Activated CD4-positive, alpha-beta T cell treated with anti-CD3 and anti-CD28 coated beads for 36 hours (primary cell): Measurements from ENCODE around the gene RFX4. TPM values are rescaled to one million over a fixed set of nuclear protein-coding genes. Genes with fewer than 3 reads are reported as not detected.

Experiments
- ATAC-seq: fragments of 200-7000 bp; cut with Tn5 transposase; one replicate; pipeline ENCODE4 v1.10.0; 2021; ENCODE audit warnings: mild to moderate bottlenecking, moderate library complexity
- CTCF ChIA-PET: fragments of 350-600 bp; sonication (Branson Sonifier 250); formaldehyde crosslinking; loops from one replicate; lab custom pipeline; 2021; ENCODE audit warnings: antibody characterized with exemption; lab: Charles Lee
- POLR2A ChIA-PET: fragments of 350-600 bp; sonication (Branson Sonifier 250); formaldehyde crosslinking; loops from one replicate; lab custom pipeline; 2021; ENCODE audit warnings: antibody characterized with exemption, inconsistent platforms; lab: Charles Lee
- DNase-seq: peaks from one replicate; pipeline ENCODE4 v3.0.0-alpha.2; 2020
- H3K27ac Mint-ChIP-seq: one replicate; pipeline ENCODE4 v1.8.0; 2021; ENCODE audit warnings: mixed read lengths
- H3K27me3 Mint-ChIP-seq: one replicate; pipeline ENCODE4 v1.8.0; 2021; ENCODE audit warnings: mixed read lengths
- H3K36me3 Mint-ChIP-seq: one replicate; pipeline ENCODE4 v1.8.0; 2021; ENCODE audit warnings: low read depth, mixed read lengths
- H3K4me1 Mint-ChIP-seq: one replicate; pipeline ENCODE4 v1.8.0; 2021; ENCODE audit warnings: mixed read lengths
- H3K4me3 Mint-ChIP-seq: one replicate; pipeline ENCODE4 v1.8.0; 2021; ENCODE audit warnings: mild to moderate bottlenecking, moderate library complexity, mixed read lengths
- H3K9me3 Mint-ChIP-seq: one replicate; pipeline ENCODE4 v1.8.0; 2021; ENCODE audit warnings: low read depth, mixed read lengths
- intact Hi-C, 2 experiments: fragments of 100-400 bp; cut with DNase I in 1 of 2; cut with micrococcal nuclease in 1 of 2; formaldehyde crosslinking; loops; one replicate each; pipeline versions ENCODE4 v1.14.2 to v1.15.1; 2022 to 2024; cut with DNase I, micrococcal nuclease
- total RNA-seq, 2 experiments: library from RNA; stranded (reverse); gene quantifications; one replicate each; pipeline ENCODE4 v1.2.3, GENCODE V29; 2021

Gene RFX4
- total RNA-seq, 2 experiments from 2014 or later = not detected

DNA sequence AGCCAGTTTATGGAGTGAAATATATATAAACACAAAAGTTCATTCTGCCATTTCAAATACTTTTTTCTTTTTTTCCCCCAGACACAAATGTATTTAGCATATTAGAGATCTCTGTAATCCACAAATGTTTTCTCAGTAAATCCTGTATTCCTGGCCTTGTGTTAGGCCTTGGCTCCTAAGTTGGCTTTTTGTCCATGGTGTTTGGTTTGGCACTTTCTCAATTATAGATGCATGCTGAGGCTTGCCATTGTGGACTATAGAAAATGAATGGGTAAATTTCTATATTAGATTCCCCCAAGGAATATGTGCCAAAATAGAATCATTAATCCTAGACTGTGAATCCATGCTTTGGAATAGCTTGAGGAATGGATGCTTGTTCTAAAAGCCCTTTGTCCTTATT, 208.7 kb downstream of the RFX4 start:
- CTCF ChIA-PET = no interaction called here
- H3K27ac Mint-ChIP-seq = no peak overlapping the region
- H3K4me1 Mint-ChIP-seq = no peaks in the 10 kb centered on the region
- no peak for DNase-seq
- H3K9me3 Mint-ChIP-seq = no peaks in the 10 kb centered on the region
- peaks cover 48% of the 10 kb centered on the region for H3K36me3 Mint-ChIP-seq
- ATAC-seq = no peak
- intact Hi-C loops = no loop called here
- POLR2A ChIA-PET = no interaction called here
- no peaks in the 10 kb centered on the region for H3K27me3 Mint-ChIP-seq
- H3K4me3 Mint-ChIP-seq = no peak overlapping the region

DNA sequence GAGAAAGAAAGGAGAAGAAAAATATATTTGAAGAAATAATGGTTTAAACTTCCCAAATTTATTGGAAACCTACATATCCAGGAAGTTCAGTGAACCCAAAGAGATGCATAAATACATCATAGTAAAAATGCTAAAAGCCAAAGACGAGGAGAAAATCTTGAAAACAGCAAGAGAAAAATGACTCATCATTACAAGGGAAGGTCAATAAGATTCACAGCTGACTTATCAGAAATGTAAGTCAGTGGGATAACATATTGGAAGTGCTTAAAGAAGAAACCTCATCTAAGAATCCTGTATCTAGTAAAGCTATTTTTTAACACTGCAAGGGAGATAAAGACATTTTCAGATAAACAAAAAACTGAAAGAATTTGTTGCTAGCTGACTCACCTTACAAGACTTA, 211.6 kb downstream of the RFX4 start:
- ATAC-seq = no peak
- DNase-seq = no peak
- ChIA-PET POLR2A (no interaction called here), CTCF (interaction anchor here (0.6 to 1.9 kb wide), 2 partner anchors 9 to 47 kb away, joined by 4 read pairs; no protein-coding TSS in a partner anchor)
- Mint-ChIP-seq H3K27me3 (no peaks in the 10 kb centered on the region), H3K4me1 (peaks cover 5% of the 10 kb centered on the region), H3K4me3 (no peak overlapping the region), H3K9me3 (no peaks in the 10 kb centered on the region), H3K27ac (no peak overlapping the region), H3K36me3 (peaks cover 35% of the 10 kb centered on the region)
- intact Hi-C loops = no loop called here

DNA sequence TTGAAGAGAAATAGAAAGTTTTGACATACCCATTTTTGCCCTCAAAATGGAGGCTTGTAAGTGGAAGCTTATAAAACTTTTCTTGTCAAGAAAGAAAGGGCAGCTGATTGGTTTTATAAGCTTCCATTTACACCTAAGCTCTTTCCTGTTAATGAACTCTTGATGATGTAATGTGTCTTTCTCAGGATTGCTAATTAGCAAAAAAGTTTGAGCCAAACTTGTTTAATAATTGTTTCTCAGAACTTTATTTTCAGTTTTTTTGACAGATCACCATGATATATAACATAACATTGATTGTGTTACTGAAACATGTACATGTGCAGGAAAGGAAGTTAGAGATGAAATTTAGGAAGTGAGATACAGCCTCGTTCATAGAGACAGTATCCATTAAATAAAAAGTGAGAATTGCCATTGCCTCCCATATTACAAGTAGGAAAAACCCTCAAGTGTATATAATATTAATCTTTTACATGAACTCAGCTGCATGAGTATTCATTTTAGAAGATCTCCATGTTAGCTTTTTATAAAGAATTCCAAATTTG, 218.4 kb downstream of the RFX4 start:
- DNase-seq = no peak
- H3K4me1 Mint-ChIP-seq = peaks cover 7% of the 10 kb centered on the region
- no peaks in the 10 kb centered on the region for H3K9me3 Mint-ChIP-seq
- no peak for ATAC-seq
- H3K27me3 Mint-ChIP-seq = no peaks in the 10 kb centered on the region
- ChIA-PET POLR2A (no interaction called here), CTCF (interaction anchor here (0.5 kb wide), 1 partner anchor 147 kb away, joined by 3 read pairs; no protein-coding TSS in a partner anchor)
- H3K36me3 Mint-ChIP-seq = peaks cover 17% of the 10 kb centered on the region
- intact Hi-C loops = no loop called here
- H3K4me3 Mint-ChIP-seq = no peak overlapping the region
- no peak overlapping the region for H3K27ac Mint-ChIP-seq

DNA sequence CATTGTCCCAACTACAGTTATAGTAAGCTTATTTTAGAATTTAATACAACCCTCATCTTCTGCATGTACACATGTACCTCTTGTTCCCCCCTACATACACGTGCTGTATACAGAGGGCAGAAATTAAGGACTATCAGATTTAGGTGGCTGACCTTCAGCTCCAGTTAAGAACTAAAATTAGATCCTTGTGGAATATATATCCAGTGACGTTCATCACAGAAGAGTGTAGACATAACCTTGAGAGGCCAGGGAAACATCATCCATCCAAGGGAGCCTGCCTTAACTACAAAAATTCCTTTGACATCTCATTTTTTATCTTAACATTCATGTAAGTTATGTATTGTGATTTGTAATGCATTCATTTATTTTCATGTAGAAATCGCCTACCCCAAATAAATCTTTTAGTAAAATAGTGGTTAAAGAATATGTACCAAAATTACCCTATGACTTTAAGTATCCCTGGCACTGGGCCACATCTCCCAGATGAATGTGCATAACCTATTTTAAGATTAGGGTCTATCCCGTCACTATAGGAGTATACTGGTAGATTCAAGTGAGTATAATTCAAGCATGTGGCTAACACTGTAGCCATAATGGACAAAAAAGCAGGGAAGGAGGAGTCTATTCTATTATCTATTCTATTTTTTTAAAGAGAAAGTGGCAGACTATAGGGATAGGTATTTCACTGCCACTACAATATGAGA, 219.2 kb downstream of the RFX4 start:
- Mint-ChIP-seq H3K4me1 (peaks cover 7% of the 10 kb centered on the region), H3K27me3 (no peaks in the 10 kb centered on the region), H3K36me3 (peaks cover 20% of the 10 kb centered on the region), H3K27ac (no peak overlapping the region), H3K9me3 (no peaks in the 10 kb centered on the region), H3K4me3 (no peak overlapping the region)
- ATAC-seq = no peak
- intact Hi-C loops = no loop called here
- no peak for DNase-seq
- POLR2A ChIA-PET = no interaction called here
- CTCF ChIA-PET = no interaction called here

DNA sequence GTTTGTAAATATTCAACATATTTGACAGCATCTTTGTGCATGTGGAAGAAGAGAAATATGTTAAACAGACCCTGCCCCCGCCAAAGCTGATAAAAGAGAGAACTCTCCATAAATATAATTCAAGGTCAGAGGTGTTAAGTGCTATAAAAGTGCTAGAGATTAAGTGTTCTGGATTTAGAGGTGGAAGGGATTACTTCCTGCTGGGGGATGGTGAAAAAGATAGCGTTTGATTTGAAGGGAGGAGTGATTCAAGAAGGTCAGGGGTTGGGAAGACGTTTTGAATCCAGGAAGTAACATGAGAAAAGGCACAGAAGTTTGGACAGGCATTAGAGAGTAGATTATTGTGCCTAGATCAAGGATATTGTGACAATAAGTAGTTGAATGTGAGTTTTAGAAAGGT, 221.9 kb downstream of the RFX4 start:
- H3K4me1 Mint-ChIP-seq = peaks cover 2% of the 10 kb centered on the region
- DNase-seq (no peak), ATAC-seq (no peak)
- H3K9me3 Mint-ChIP-seq = no peaks in the 10 kb centered on the region
- CTCF ChIA-PET = no interaction called here
- POLR2A ChIA-PET = no interaction called here
- intact Hi-C loops = no loop called here
- H3K36me3 Mint-ChIP-seq = peaks cover 19% of the 10 kb centered on the region
- no peak overlapping the region for H3K27ac Mint-ChIP-seq
- no peak overlapping the region for H3K4me3 Mint-ChIP-seq
- H3K27me3 Mint-ChIP-seq = no peaks in the 10 kb centered on the region

Other genes starting within 250 kb of the RFX4 start
- gene POLR3B, start 225.3 kb upstream of the RFX4 start, total RNA-seq = 10 to 100 TPM in 1 of 2 experiments, 1 to 10 TPM in 1; 9.1 to 11.7 TPM
- 10 to 100 TPM; 10.7 to 11.3 TPM for gene RIC8B, start 191.7 kb downstream of the RFX4 start, total RNA-seq